Stomach (tissue), 4 donors: ENCODE measurements around the gene SCARF1.

ENCODE experiments used
- CTCF ChIP-seq, 7 experiments: fragments of 450-650 bp in 4 of 7; fragments of 200-600 bp in 3 of 7; sonication (generic) in 3 of 7; IDR thresholded peaks; one replicate each; pipeline ENCODE4 v1.5.1; 2016 to 2019; ENCODE audit warnings: antibody characterized with exemption in 7 of 7, control low read depth in 2 of 7, mild to moderate bottlenecking in 1 of 7
- POLR2A ChIP-seq, 4 donors: fragments of 450-650 bp; IDR thresholded peaks; one replicate each; pipeline ENCODE4 v1.6.1; 2016; ENCODE audit warnings: antibody characterized with exemption in 4 of 4, control low read depth in 2 of 4, mild to moderate bottlenecking in 1 of 4, moderate library complexity in 1 of 4

GRCh38 chr17:1611715-1612114, 33.8 kb downstream of the SCARF1 start:
- no peak for TF ChIP-seq CTCF (IDR thresholded peaks at IDR 0.05)
- TF ChIP-seq POLR2A (IDR thresholded peaks at IDR 0.05) = no peak
